Amniotic epithelial cell (primary cell): ENCODE measurements around the gene TRAPPC11.
"Not testable (repeated sequence)": the region's sequence is repeated elsewhere in the genome, so short reads cannot be mapped to it uniquely, and the experiment has no call there.

Experiments
- DNase-seq: peaks from one replicate; pipeline ENCODE4 v3.0.0-alpha.2; 2010; ENCODE audit warnings: low read depth

Gene TRAPPC11

DNA sequence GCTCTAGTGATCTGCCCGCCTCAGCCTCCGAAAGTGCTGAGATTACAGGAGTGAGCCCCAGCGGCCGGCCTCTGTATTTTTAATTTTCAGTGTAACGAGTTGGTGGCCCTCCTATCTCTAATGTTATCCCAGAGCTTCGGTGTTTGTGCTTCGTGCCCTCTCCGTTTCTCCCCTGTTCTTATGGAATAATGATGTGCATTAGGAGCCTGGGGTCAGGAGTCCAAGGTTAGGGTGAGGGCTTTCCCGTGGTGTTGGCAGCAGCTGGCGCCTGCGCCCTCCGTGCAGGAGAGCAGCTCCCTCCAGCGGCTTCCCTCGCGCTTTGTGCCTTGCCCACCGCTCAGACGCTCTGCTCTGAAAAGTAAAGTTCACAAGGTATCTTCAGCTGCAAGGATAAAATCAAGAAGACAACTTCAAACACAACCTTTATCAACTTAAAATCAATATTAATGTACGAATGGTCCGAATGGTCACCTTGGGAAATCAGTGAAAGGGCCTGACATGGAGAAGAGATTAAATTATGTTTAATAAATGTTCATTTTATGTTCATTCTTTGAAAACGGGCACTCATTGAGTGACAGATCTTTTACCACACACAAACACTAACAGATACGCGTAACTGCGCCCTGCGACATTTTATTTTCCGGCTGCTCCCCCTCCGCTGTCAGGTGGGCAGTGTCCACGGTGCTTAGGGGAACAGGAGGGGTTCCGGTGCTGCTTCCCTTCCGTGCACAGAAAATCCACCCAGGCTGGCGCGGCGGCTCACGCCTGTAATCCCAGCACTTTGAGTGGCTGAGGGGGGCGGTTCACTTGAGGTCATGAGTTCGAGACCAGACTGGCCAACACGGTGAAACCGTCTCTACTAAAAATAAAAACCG, 62.4 kb downstream of the TRAPPC11 start:
- peak; percentile 33 for DNase-seq

GRCh38 chr4:183722731-183723560, 63.9 kb downstream of the TRAPPC11 start:
- peak; percentile 12 for DNase-seq

DNA sequence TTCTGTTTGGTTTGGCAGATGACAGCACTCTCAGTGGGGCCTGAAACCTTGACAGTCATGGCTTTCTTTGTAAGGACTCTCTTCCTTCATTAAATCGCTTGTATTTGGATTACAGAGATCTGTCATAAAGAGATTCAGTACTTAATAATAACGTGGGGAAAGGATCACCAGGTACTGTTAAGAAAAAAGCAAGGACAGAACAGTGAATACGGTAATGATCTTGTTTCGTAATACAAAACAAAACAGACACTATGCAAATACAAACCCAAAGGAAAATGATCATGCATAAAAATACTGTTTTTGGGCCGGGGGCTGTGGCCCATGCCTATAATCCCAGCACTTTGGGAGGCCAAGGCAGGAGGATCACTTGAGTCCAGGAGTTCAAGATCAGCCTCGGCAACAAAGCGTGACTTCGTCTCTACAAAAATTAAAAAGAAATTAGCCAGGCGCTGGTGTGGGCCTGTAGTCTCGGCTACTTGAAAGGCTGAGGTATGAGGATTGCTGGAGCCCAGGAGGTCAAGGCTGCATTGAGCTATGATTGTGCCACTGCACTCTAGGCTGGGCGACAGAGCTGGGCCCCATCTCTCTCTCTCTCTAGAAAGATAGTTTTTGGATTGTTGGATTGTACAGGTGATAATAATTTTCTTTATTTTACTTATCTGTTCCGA, 64.6 kb downstream of the TRAPPC11 start:
- no peak for DNase-seq

GRCh38 chr4:183725585-183725984, 66.5 kb downstream of the TRAPPC11 start:
- not testable (repeated sequence) for DNase-seq

- no peak for DNase-seq
Observed at GRCh38 chr4:183727482-183727881, 68.4 kb downstream of the TRAPPC11 start.

DNA sequence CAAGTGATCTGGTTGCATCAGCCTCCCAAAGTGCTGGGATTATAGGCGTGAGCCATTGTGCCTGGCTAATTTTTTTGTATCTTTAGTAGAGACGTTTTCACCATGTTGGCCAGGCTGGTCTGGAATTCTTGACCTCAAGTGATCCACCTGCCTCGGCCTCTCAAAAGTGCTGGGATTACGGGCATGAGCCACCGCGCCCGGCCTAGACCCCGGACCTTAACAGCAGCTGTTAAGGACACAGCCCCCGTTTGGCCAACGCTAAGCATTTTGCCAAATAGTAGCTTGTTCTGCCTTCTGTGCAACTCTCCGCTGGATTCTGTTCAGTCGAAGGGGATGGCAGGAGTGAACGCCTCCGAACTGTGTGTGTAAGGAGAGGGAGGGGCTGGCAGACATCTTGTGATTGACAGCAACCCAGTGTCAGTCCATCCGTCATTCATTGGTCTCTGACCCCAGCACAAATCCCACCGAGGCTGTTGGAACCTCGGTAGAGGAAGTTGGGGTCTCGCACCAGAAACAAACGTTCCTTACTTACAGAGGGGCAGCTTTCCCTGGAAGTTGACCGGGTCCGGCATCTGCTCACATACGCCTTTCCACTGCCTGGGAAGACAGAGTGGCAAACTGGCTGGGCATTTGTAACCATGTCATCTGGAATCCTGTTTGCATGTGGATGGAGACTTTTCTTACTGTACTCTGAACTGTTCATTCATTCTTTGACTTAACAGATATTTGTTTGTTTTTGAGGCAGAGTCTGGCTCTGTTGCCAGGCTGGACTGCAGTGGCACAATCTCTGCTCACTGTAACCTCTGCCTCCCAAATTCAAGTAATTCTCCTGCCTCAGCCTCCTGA, 69.4 kb downstream of the TRAPPC11 start:
- no peak for DNase-seq

DNA sequence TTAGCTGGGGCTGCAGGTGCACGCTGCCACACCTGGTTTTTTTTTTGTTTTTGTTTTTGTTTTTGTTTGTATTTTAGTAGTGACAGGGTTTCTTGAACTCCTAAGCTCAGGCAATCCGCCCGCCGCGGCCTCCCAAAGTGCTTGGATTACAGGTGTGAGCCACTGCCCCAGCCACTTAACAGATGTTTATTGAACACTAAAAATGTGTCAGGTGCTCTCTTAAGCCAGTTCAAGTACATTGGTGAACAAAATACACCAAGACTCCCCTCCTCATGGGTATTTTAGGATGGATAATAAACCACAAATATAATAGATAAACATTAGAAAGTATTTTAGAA, 69.9 kb downstream of the TRAPPC11 start:
- DNase-seq = no peak

- no peak for DNase-seq
Observed at GRCh38 chr4:183729430-183730328, 70.6 kb downstream of the TRAPPC11 start.

- no peak for DNase-seq
Observed at GRCh38 chr4:183732296-183732695, 73.2 kb downstream of the TRAPPC11 start.

DNA sequence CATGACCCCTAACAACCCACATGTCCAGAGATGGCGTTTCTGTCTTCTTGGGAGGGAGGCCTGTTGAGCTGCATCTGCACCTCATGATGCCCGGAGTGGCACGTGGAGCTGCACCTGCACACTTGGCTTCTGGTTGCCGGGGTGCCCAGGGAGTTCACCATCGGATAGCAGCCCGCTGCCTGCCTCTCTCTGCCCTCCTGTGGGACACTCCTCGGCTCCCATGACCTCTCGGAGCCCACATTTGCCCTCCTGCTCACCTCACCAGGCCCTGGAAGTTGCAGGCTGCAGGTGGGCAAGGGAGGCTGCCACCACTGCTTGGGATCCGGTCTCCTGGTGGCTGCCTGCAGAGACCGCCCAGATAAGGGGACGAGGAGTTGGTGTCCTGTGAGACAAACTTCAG, 74.1 kb downstream of the TRAPPC11 start:
- no peak for DNase-seq

DNA sequence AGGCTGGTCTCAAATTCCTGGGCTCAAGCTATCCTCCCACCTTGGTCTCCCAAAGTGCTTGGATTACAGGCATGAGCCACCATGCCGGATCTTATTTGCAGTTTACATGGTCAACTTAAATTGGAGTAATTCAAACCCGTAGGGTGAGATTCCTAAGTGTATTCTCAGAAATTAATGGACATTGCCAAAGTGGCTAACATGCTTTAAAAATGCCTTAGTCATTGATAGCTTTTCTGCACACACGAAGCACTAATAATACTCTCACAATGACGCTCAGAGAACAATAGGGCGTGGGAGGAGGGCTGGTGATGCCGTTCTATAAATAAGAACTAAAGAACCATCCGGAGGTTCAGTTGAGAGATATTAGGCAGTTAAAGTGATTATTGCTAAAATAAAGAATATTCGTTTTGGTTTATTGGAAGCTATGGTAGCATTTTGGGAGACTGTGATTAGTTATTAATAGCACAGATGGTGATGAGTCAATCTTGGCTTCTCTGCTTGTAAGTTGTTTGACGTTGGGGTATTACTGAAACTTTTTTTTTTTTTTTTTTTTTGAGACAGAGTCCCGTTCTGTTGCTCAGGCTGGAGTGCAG, 79.1 kb downstream of the TRAPPC11 start:
- no peak for DNase-seq

DNA sequence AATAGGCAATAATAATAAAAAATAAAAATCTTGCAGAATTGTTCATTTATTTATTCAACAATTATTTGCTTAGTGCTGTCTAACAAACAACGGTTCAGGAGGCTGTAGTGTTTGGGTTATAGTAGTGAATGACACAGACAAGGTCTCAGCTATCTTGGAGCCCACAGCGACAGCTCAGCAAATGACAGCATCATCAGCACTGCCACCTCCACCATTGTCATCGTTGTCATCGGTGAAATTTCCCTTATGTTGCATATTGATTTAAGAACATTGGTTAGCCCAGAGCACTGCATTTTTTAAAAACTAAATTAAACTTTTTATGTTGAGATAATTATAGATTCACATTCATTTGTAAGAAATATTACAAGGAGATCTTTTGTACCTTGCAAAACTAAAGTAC, 79.9 kb downstream of the TRAPPC11 start:
- no peak for DNase-seq

- DNase-seq = no peak
Observed at GRCh38 chr4:183746305-183747229, 87.5 kb downstream of the TRAPPC11 start.

DNA sequence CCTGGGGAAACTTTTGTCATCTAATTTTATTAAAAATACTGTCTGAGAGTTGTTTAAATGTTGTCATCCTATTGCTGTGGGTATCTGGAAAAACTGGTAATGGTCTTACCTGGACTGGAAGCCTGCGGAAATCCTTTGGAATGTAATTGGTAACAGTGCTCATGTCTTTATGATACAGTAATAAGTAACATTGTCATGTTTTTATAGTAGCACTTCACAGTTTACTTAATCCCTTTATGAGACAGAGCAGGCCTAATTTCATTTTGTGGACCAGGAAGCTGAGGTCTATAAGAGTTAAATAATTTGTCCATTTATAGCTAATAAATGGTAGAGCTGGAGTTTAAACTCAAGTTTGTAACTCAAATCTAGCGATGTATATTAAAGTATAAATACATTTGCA, 88.3 kb downstream of the TRAPPC11 start:
- no peak for DNase-seq

- DNase-seq = no peak
Observed at GRCh38 chr4:183747931-183748670, 89.0 kb downstream of the TRAPPC11 start.

DNA sequence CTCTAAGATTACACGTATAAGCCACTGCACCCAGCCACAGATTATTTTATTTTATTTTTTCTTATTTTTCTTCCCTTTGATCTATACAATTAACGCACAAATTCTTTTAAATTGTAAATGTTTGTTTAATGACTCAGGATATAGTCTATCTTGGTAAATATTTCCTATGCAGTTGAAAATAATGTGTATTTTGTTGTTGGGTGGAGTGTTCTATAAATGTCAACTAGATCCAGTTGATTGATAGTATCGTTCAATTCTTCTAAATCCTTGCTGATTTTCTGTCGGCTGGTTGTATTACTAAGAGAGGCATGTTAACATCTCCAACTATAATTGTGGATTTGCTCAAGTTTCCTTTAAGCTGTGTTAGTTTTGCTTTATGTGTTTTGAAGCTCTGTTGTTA, 92.0 kb downstream of the TRAPPC11 start:
- DNase-seq = no peak

DNA sequence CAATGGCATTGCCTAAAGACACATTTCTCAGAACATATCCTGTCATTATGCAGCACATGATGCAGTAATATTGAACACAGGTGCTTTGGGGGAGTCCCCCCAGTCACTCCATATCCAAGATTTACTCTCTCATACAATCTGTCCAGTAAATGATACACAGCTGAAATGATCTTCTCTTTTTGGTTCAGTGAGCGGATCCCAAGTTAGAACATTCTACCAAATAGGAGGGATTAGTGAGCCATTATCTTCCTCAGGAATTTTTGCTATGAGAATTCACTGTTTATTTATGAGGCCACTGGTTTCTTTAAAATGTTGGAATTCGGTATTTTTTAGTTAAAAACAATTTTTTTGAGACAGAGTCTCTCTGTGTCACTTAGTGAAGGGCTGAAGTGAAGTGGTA, 96.5 kb downstream of the TRAPPC11 start:
- DNase-seq = no peak

GRCh38 chr4:183757060-183757459, 98.0 kb downstream of the TRAPPC11 start:
- DNase-seq = no peak
